HL-60 (cell line): ENCODE results near the gene TGIF2.
"Not testable (repeated sequence)": the region's sequence is repeated elsewhere in the genome, so short reads cannot be mapped to it uniquely, and the experiment has no call there.

Source experiments
- DNase-seq, 2 experiments: peaks; one replicate each; pipeline ENCODE4 v3.0.0-alpha.2; 2010 to 2020; ENCODE audit warnings: low read depth in 1 of 2, low spot score in 1 of 2
- H3K27ac ChIP-seq: fragments of 250-450 bp; sonication (Bioruptor Pico); replicated peaks from 2 replicates; pipeline ENCODE4 v1.5.1; 2020; ENCODE audit warnings: mild to moderate bottlenecking, moderate library complexity
- H3K27me3 ChIP-seq: fragments of 250-450 bp; sonication (Bioruptor Pico); 2 replicates; pipeline ENCODE4 v1.5.1; 2021; ENCODE audit warnings: mild to moderate bottlenecking, moderate library complexity; ENCODE audit not compliant: insufficient read depth, poor library complexity, severe bottlenecking
- H3K4me3 ChIP-seq: replicated peaks from 2 replicates; pipeline ENCODE4 v1.5.1; 2011; ENCODE audit warnings: mild to moderate bottlenecking, control low read depth, low read length; ENCODE audit not compliant: insufficient read depth
- GABPA ChIP-seq: IDR thresholded peaks from 2 replicates; pipeline ENCODE4 v1.6.1; 2012; ENCODE audit warnings: low read depth
- POLR2AphosphoS5 ChIP-seq: IDR thresholded peaks from 2 replicates; pipeline ENCODE4 v1.6.1; 2012; ENCODE audit warnings: low read depth
- SPI1 ChIP-seq: IDR thresholded peaks from 2 replicates; pipeline ENCODE4 v1.6.1; 2012; ENCODE audit warnings: low read depth, mild to moderate bottlenecking, borderline replicate concordance
- TF ChIP-seq, protein P1 (sequence below): IDR thresholded peaks from one replicate; pipeline ENCODE4 v1.5.1; 2011; ENCODE audit warnings: low read length, control low read depth, inconsistent platforms; ENCODE audit not compliant: insufficient read depth
- TF ChIP-seq, protein P2 (sequence below): IDR thresholded peaks from 2 replicates; pipeline ENCODE4 v1.6.1; 2012; ENCODE audit warnings: low read depth; ENCODE audit not compliant: insufficient replicate concordance

TGIF2 gene

DNA sequence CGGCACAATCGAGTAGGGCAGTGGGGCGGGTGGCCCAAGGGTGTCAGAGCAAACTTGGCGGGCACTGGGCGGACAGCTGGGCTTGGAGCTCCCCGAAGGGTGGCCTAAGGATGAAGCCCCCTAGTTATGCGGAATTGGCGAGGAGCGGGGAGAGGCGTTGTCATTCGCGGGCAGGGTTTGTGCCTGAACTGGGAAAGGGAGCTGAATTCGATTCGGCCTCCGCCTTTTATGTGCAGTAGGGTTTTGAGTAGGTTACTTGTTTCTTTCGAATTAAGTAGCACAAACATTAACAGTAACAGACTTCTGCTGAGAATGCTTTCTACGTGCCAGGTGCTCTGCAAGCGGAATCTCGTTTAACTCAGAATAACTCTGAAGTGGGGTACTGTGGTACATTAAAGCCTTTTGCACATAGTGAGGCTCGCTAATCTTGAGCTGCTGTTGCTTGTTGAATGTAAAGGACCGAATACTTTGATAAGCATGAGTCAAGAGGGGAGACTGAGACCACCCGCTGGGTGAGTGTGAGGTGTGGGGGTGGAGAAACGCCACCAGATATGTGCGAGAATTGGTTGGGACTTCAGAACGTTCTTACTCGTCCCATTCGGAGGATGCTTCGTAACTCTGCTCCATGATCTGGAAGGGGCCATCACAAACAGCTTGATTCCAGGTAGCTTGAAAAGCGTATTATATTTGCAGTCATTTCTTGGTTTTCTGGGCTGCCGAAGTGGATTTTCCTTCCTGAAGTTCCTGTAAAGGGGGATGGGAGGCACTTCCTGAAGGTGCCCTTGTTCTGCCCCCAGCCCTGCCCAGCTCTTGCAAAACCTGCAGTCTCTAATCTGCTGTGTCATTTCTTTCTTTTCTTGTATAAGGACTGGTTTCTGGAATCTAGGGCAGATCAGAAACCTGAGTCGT, 33.0 kb downstream of the TGIF2 start:
- Histone ChIP-seq H3K27ac (peak overlapping the region; percentile 89), H3K4me3 (peak overlapping the region; percentile 95), H3K27me3 (no peaks in the 10 kb centered on the region)
- peak in 1 of 2 experiments; percentile 89 for DNase-seq
- TF ChIP-seq SPI1 (peak; percentile 32; the same call in 1 of the 2 replicates), POLR2AphosphoS5 (peak; percentile 34)
- TF ChIP-seq, protein P1, sequence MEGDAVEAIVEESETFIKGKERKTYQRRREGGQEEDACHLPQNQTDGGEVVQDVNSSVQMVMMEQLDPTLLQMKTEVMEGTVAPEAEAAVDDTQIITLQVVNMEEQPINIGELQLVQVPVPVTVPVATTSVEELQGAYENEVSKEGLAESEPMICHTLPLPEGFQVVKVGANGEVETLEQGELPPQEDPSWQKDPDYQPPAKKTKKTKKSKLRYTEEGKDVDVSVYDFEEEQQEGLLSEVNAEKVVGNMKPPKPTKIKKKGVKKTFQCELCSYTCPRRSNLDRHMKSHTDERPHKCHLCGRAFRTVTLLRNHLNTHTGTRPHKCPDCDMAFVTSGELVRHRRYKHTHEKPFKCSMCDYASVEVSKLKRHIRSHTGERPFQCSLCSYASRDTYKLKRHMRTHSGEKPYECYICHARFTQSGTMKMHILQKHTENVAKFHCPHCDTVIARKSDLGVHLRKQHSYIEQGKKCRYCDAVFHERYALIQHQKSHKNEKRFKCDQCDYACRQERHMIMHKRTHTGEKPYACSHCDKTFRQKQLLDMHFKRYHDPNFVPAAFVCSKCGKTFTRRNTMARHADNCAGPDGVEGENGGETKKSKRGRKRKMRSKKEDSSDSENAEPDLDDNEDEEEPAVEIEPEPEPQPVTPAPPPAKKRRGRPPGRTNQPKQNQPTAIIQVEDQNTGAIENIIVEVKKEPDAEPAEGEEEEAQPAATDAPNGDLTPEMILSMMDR, result no peak
- TF ChIP-seq, protein P2, sequence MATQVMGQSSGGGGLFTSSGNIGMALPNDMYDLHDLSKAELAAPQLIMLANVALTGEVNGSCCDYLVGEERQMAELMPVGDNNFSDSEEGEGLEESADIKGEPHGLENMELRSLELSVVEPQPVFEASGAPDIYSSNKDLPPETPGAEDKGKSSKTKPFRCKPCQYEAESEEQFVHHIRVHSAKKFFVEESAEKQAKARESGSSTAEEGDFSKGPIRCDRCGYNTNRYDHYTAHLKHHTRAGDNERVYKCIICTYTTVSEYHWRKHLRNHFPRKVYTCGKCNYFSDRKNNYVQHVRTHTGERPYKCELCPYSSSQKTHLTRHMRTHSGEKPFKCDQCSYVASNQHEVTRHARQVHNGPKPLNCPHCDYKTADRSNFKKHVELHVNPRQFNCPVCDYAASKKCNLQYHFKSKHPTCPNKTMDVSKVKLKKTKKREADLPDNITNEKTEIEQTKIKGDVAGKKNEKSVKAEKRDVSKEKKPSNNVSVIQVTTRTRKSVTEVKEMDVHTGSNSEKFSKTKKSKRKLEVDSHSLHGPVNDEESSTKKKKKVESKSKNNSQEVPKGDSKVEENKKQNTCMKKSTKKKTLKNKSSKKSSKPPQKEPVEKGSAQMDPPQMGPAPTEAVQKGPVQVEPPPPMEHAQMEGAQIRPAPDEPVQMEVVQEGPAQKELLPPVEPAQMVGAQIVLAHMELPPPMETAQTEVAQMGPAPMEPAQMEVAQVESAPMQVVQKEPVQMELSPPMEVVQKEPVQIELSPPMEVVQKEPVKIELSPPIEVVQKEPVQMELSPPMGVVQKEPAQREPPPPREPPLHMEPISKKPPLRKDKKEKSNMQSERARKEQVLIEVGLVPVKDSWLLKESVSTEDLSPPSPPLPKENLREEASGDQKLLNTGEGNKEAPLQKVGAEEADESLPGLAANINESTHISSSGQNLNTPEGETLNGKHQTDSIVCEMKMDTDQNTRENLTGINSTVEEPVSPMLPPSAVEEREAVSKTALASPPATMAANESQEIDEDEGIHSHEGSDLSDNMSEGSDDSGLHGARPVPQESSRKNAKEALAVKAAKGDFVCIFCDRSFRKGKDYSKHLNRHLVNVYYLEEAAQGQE, result peak; percentile 25

DNA sequence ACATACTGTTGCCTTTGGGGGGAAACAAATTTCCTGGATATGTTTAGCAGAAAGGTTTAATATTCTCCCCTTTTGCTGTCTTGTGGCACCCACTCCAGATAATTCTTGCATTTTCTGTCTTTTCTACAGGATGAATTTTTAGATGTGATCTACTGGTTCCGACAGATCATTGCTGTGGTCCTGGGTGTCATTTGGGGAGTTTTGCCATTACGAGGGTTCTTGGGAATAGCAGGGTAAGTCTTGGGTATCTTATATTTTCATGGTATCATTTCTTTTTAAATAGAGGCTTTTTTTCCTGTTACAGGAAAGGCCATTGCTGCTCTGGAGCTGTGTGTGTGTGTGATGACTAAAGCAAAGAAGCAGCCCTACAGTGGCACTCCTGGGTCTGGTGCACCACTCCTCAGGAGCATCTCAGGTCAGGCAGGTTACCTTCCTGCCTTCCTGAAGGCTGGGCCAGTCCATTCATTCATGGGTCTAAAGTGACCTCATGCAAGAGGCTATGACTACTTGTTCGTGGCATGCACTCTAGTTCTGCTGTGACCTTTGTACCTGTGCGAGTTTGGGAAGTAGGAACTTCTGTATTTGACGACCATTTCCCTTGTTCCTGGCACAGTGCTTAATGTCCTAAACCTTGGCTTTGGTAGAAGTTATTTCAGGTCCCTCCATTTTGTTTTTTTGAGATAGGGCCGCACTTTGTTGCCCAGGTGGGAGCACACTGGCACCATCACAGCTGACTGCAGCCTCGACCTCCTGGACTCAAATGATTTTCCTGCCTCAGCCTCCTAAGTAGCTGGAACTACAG, 34.4 kb downstream of the TGIF2 start:
- Histone ChIP-seq H3K27me3 (no peaks in the 10 kb centered on the region), H3K4me3 (peak overlapping the region; percentile 95), H3K27ac (peak overlapping the region; percentile 89)
- no peak for DNase-seq
- TF ChIP-seq, protein P2, result no peak
- TF ChIP-seq GABPA, result no peak
- no peak for TF ChIP-seq POLR2AphosphoS5
- TF ChIP-seq SPI1, result no peak
- TF ChIP-seq, protein P1, result no peak

DNA sequence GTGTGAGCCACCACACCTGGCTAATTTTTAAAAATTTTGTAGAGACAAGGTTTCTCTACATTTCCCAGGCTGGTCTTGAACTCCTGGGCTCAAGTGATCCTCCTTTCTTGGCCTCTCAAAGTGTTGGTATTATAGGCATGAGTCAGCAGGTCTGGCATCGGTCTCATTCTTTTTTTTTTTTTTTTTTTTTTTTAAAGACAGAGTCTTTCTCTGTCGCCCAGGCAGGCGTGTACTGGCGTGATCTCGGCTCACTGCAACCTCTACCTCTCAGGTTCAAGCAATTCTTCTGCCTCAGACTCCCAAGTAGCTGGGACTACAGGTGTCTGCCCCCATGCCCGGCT, 35.0 kb downstream of the TGIF2 start:
- peak overlapping the region; percentile 89; the same call in 1 of the 2 replicates for H3K27ac ChIP-seq
- H3K27me3 ChIP-seq, H3K4me3 ChIP-seq, DNase-seq: not testable (repeated sequence)

DNA sequence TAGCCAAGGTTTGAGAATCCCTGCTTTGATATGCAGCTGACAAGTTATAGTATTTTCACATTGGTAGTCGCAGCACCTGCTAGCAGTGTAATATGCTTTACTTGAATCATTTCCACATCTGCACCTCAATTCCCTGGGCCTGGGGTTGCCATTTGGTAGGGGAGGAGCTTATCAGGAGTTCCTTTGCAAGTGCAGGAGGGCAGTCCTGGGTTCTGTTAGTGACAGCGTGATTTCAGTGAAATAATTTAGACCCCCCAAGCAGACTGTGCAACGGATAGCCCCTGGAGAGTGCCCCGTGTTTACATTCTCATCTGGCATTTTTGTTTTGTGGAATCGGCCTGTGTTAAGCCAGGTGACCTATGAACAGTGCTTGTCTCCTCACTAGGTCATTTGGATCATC, 38.2 kb downstream of the TGIF2 start:
- Histone ChIP-seq H3K27ac (no peak overlapping the region), H3K27me3 (no peaks in the 10 kb centered on the region), H3K4me3 (no peak overlapping the region)
- no peak for DNase-seq
- TF ChIP-seq, protein P1, result no peak
- TF ChIP-seq GABPA (no peak), SPI1 (no peak), POLR2AphosphoS5 (no peak)
- TF ChIP-seq, protein P2, result no peak
